Stimulated activated CD8-positive, alpha-beta memory T cell treated with anti-CD3 and anti-CD28 coated beads, Interleukin-15, amount 100 ng/mL, for 48 hours (primary cell): ENCODE measurements around the gene EPX.

Source experiments
- DNase-seq, 2 donors: peaks; one replicate each; pipeline ENCODE4 v3.0.0-alpha.2; 2020; ENCODE audit warnings: low read depth in 2 of 2

The EPX gene

GRCh38 chr17:58184986-58185761 is 7.4 kb upstream of the EPX start:
- no peak for DNase-seq

- DNase-seq, result no peak
Measured at GRCh38 chr17:58186591-58186990, 5.9 kb upstream of the EPX start.

GRCh38 chr17:58187063-58187462 is 5.5 kb upstream of the EPX start:
- DNase-seq, result no peak

- no peak for DNase-seq
Measured at GRCh38 chr17:58187675-58188074, 4.9 kb upstream of the EPX start.

- no peak for DNase-seq
Measured at GRCh38 chr17:58189436-58190146, 2.9 kb upstream of the EPX start.

GRCh38 chr17:58191241-58191896 is 1.2 kb upstream of the EPX start:
- no peak for DNase-seq

GRCh38 chr17:58193641-58194255 is 1.2 kb downstream of the EPX start:
- DNase-seq, result no peak

- no peak for DNase-seq
Measured at GRCh38 chr17:58195518-58196123, 3.1 kb downstream of the EPX start.

GRCh38 chr17:58196610-58197009 is 4.1 kb downstream of the EPX start:
- no peak for DNase-seq

GRCh38 chr17:58200024-58200633 is 7.6 kb downstream of the EPX start:
- DNase-seq, result peak; percentile 32 to 36

- no peak for DNase-seq
Measured at GRCh38 chr17:58202859-58203258, 10.3 kb downstream of the EPX start.

GRCh38 chr17:58204796-58205195 is 12.3 kb downstream of the EPX start:
- DNase-seq, result no peak

GRCh38 chr17:58205936-58206335 is 13.4 kb downstream of the EPX start:
- DNase-seq, result no peak

GRCh38 chr17:58207451-58207850 is 14.9 kb downstream of the EPX start:
- no peak for DNase-seq

GRCh38 chr17:58208344-58208743 is 15.8 kb downstream of the EPX start:
- DNase-seq, result no peak

GRCh38 chr17:58210922-58211321 is 18.4 kb downstream of the EPX start:
- DNase-seq, result no peak

- DNase-seq, result no peak
Measured at GRCh38 chr17:58215685-58216084, 23.2 kb downstream of the EPX start.

GRCh38 chr17:58217766-58218165 is 25.2 kb downstream of the EPX start:
- no peak for DNase-seq

- DNase-seq, result peak; percentile 93 to 95
Measured at GRCh38 chr17:58219007-58219788, 26.7 kb downstream of the EPX start, which contains the start of gene MKS1. Gene MKS1 (minus strand): TSS chr17:58219255. CDS start chr17:58219230, 25 bp downstream.

GRCh38 chr17:58219789-58220183 is 27.3 kb downstream of the EPX start:
- no peak for DNase-seq

- DNase-seq, result no peak
Measured at GRCh38 chr17:58224315-58224714, 31.8 kb downstream of the EPX start.
